ENCODE results near the gene GRSF1. TPM values are rescaled to one million over a fixed set of nuclear protein-coding genes. Genes with fewer than 3 reads are reported as not detected.

Gene GRSF1
- total RNA-seq, 1 donor from 2014 or later, result 83.4 TPM

- no peak for DNase-seq (ENCODE audit: low spot score)
- H3K9me3 Mint-ChIP-seq (ENCODE audit: low read depth), result no peaks in the 10 kb centered on the region
- no peak overlapping the region for H3K27ac Mint-ChIP-seq (ENCODE audit: unreplicated experiment)
- no peaks in the 10 kb centered on the region for H3K4me1 Mint-ChIP-seq (ENCODE audit: low read depth)
- TF ChIP-seq CTCF (IDR thresholded peaks at IDR 0.05), result no peak
- no peak overlapping the region for H3K4me3 Mint-ChIP-seq (ENCODE audit: unreplicated experiment)
- H3K36me3 Mint-ChIP-seq (ENCODE audit: low read depth), result peaks cover 19% of the 10 kb centered on the region
- no peaks in the 10 kb centered on the region for H3K27me3 Mint-ChIP-seq (ENCODE audit: low read depth)
Observed at GRCh38 chr4:70818921-70819320, 20.8 kb downstream of the GRSF1 start.

GRCh38 chr4:70818173-70818855 lies 21.4 kb downstream of the GRSF1 start:
- no peaks in the 10 kb centered on the region for H3K27me3 Mint-ChIP-seq (ENCODE audit: low read depth)
- no peak overlapping the region for H3K4me3 Mint-ChIP-seq (ENCODE audit: unreplicated experiment)
- no peak for DNase-seq (ENCODE audit: low spot score)
- H3K36me3 Mint-ChIP-seq (ENCODE audit: low read depth), result peaks cover 19% of the 10 kb centered on the region
- no peaks in the 10 kb centered on the region for H3K9me3 Mint-ChIP-seq (ENCODE audit: low read depth)
- no peak for TF ChIP-seq CTCF (IDR thresholded peaks at IDR 0.05)
- no peaks in the 10 kb centered on the region for H3K4me1 Mint-ChIP-seq (ENCODE audit: low read depth)
- H3K27ac Mint-ChIP-seq (ENCODE audit: unreplicated experiment), result no peak overlapping the region

GRCh38 chr4:70816894-70817293 lies 22.8 kb downstream of the GRSF1 start:
- Mint-ChIP-seq H3K27me3 (ENCODE audit: low read depth) (no peaks in the 10 kb centered on the region), H3K36me3 (ENCODE audit: low read depth) (peaks cover 13% of the 10 kb centered on the region), H3K4me3 (ENCODE audit: unreplicated experiment) (no peak overlapping the region), H3K9me3 (ENCODE audit: low read depth) (no peaks in the 10 kb centered on the region), H3K4me1 (ENCODE audit: low read depth) (no peaks in the 10 kb centered on the region), H3K27ac (ENCODE audit: unreplicated experiment) (no peak overlapping the region)
- no peak for DNase-seq (ENCODE audit: low spot score)
- no peak for TF ChIP-seq CTCF (IDR thresholded peaks at IDR 0.05)

GRCh38 chr4:70815370-70815769 lies 24.3 kb downstream of the GRSF1 start:
- no peaks in the 10 kb centered on the region for H3K4me1 Mint-ChIP-seq (ENCODE audit: low read depth)
- no peaks in the 10 kb centered on the region for H3K9me3 Mint-ChIP-seq (ENCODE audit: low read depth)
- no peak overlapping the region for H3K4me3 Mint-ChIP-seq (ENCODE audit: unreplicated experiment)
- no peak for TF ChIP-seq CTCF (IDR thresholded peaks at IDR 0.05)
- no peaks in the 10 kb centered on the region for H3K27me3 Mint-ChIP-seq (ENCODE audit: low read depth)
- H3K36me3 Mint-ChIP-seq (ENCODE audit: low read depth), result peaks cover 9% of the 10 kb centered on the region
- no peak for DNase-seq (ENCODE audit: low spot score)
- no peak overlapping the region for H3K27ac Mint-ChIP-seq (ENCODE audit: unreplicated experiment)

- no peak overlapping the region for H3K27ac Mint-ChIP-seq (ENCODE audit: unreplicated experiment)
- H3K4me1 Mint-ChIP-seq (ENCODE audit: low read depth), result no peaks in the 10 kb centered on the region
- TF ChIP-seq CTCF (IDR thresholded peaks at IDR 0.05), result no peak
- no peak for DNase-seq (ENCODE audit: low spot score)
- H3K9me3 Mint-ChIP-seq (ENCODE audit: low read depth), result no peaks in the 10 kb centered on the region
- no peaks in the 10 kb centered on the region for H3K27me3 Mint-ChIP-seq (ENCODE audit: low read depth)
- H3K4me3 Mint-ChIP-seq (ENCODE audit: unreplicated experiment), result no peak overlapping the region
- peaks cover 6% of the 10 kb centered on the region for H3K36me3 Mint-ChIP-seq (ENCODE audit: low read depth)
Observed at GRCh38 chr4:70808151-70808550, 31.5 kb downstream of the GRSF1 start.
